Upper lobe of left lung (tissue), 6 donors: ENCODE results near the gene HAPLN2. TPM values are rescaled to one million over a fixed set of nuclear protein-coding genes. Genes with fewer than 3 reads are reported as not detected.
A peak's percentile ranks its signal among the peaks of the same experiment; 100 is the strongest.

ENCODE experiments used
- ATAC-seq, 2 donors: fragments of 200-7000 bp; cut with Tn5 transposase; one replicate each; pipeline ENCODE4 v1.9.1; 2022; ENCODE audit warnings: mild to moderate bottlenecking in 2 of 2, moderate library complexity in 2 of 2; ENCODE audit not compliant: low FRiP score in 2 of 2
- DNase-seq, 2 donors: peaks; one replicate each; pipeline ENCODE4 v3.0.0-alpha.2; 2019 to 2020
- H3K27ac ChIP-seq, 4 donors: fragments of 200-600 bp; sonication (generic); one replicate each; pipeline ENCODE4 v1.5.1; 2016 to 2019
- H3K27me3 ChIP-seq, 4 donors: fragments of 200-600 bp; sonication (generic); one replicate each; pipeline ENCODE4 v1.5.1; 2017 to 2019
- H3K36me3 ChIP-seq, 4 donors: fragments of 200-600 bp; sonication (generic); one replicate each; pipeline ENCODE4 v1.5.1; 2016 to 2019
- H3K4me1 ChIP-seq, 4 donors: fragments of 200-600 bp; sonication (generic); one replicate each; pipeline ENCODE4 v1.5.1; 2018 to 2019
- H3K4me3 ChIP-seq, 4 donors: fragments of 200-600 bp; sonication (generic); one replicate each; pipeline ENCODE4 v1.5.1; 2017 to 2019; ENCODE audit warnings: mild to moderate bottlenecking in 2 of 4, moderate library complexity in 1 of 4
- H3K9me3 ChIP-seq, 4 donors: fragments of 200-600 bp; sonication (generic); one replicate each; pipeline ENCODE4 v1.5.1; 2018 to 2019
- EP300 ChIP-seq, 4 donors: sonication (generic); formaldehyde crosslinking; IDR thresholded peaks; one replicate each; pipeline ENCODE4 v1.5.1; 2017; ENCODE audit warnings: antibody characterized with exemption in 4 of 4, control low read depth in 2 of 4
- POLR2A ChIP-seq, 4 donors: fragments of 450-650 bp; IDR thresholded peaks; one replicate each; pipeline ENCODE4 v1.5.1; 2016 to 2017; ENCODE audit warnings: antibody characterized with exemption in 4 of 4, mild to moderate bottlenecking in 2 of 4
- POLR2AphosphoS5 ChIP-seq, 2 donors: sonication (generic); formaldehyde crosslinking; IDR thresholded peaks; one replicate each; pipeline ENCODE4 v1.5.1; 2017; ENCODE audit warnings: antibody characterized with exemption in 2 of 2
- WGBS, 2 donors: methylation state at CpG; one replicate each; pipeline ENCODE4 v1.1.5; 2017 to 2018; 5-methylcytosine and 5-hydroxymethylcytosine counted together
- total RNA-seq, 6 donors: library from RNA; depleted of rRNA in 4 of 6; stranded (reverse); fragments of >200 nt in 4 of 6; gene quantifications; one replicate each; pipeline versions ENCODE4 v1.1.0 to v1.2.1, GENCODE V29; 2016 to 2021
- TF ChIP-seq, protein P1 (sequence below), 6 experiments: fragments of 450-650 bp in 4 of 6; fragments of 200-600 bp in 2 of 6; sonication (generic) in 2 of 6; IDR thresholded peaks; one replicate each; pipeline ENCODE4 v1.5.1; 2016 to 2019; ENCODE audit warnings: antibody characterized with exemption in 6 of 6
- donor health status: DM: no; HTN: no; CAD: no; lungs with moderate emphysema.
- donor health status: DM: no; HTN: yes; CAD: no; lungs with severe emphysema.

The HAPLN2 gene
- total RNA-seq, 6 donors from 2014 or later, result 0.14 to 5.0 (median 0.37) TPM; not detected in 3

GRCh38 chr1:156612666-156613065 lies 6.5 kb upstream of the HAPLN2 start:
- no peak for TF ChIP-seq EP300 (IDR thresholded peaks at IDR 0.05)
- no peak for TF ChIP-seq POLR2A (IDR thresholded peaks at IDR 0.05)
- TF ChIP-seq, protein P1, sequence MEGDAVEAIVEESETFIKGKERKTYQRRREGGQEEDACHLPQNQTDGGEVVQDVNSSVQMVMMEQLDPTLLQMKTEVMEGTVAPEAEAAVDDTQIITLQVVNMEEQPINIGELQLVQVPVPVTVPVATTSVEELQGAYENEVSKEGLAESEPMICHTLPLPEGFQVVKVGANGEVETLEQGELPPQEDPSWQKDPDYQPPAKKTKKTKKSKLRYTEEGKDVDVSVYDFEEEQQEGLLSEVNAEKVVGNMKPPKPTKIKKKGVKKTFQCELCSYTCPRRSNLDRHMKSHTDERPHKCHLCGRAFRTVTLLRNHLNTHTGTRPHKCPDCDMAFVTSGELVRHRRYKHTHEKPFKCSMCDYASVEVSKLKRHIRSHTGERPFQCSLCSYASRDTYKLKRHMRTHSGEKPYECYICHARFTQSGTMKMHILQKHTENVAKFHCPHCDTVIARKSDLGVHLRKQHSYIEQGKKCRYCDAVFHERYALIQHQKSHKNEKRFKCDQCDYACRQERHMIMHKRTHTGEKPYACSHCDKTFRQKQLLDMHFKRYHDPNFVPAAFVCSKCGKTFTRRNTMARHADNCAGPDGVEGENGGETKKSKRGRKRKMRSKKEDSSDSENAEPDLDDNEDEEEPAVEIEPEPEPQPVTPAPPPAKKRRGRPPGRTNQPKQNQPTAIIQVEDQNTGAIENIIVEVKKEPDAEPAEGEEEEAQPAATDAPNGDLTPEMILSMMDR (IDR thresholded peaks at IDR 0.05), result no peak
- DNase-seq (no peak), ATAC-seq (no peak)
- Histone ChIP-seq H3K4me3 (no peak overlapping the region), H3K27me3 (no peaks in the 10 kb centered on the region), H3K36me3 (no peaks in the 10 kb centered on the region), H3K4me1 (peaks cover 5 to 12% (median 12%) of the 10 kb centered on the region in 4 donors), H3K9me3 (no peaks in the 10 kb centered on the region), H3K27ac (no peak overlapping the region)
- 34 to 47% methylated on average over 3 of the region's 3 CpGs for WGBS, 2 donors

DNA sequence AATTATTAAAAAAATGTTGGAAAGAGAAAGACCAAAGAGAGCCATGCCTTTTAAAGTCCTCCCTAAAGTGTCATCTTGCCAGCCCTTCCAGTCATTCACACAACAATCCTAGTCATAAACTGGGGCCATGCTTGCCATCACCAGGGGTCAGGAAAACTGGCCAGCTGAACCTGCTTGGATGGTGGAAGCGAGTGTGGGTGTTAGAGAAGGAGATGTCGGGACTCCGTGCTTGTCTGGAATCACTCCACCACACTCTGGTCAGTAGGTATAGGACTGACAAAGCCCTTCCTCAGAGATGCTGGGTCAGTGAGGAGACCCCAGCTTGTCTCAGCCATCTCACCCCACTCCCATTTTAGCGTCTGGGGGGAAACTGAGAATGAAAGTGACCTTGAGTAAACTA lies 3.3 kb upstream of the HAPLN2 start:
- H3K27ac ChIP-seq, result peak overlapping the region; percentile 5 to 49 (median 42)
- H3K4me1 ChIP-seq, result peaks cover 5 to 12% (median 9%) of the 10 kb centered on the region in 4 donors
- peak overlapping the region in 1 of 4 donors; percentile 5 for H3K4me3 ChIP-seq
- H3K36me3 ChIP-seq, result no peaks in the 10 kb centered on the region
- TF ChIP-seq POLR2A (IDR thresholded peaks at IDR 0.05) (no peak), EP300 (IDR thresholded peaks at IDR 0.05) (no peak), POLR2AphosphoS5 (IDR thresholded peaks at IDR 0.05) (no peak)
- TF ChIP-seq, protein P1 (IDR thresholded peaks at IDR 0.05), result no peak
- H3K27me3 ChIP-seq, result peaks cover 0 to 2% (median 0%) of the 10 kb centered on the region in 4 donors
- ATAC-seq (no peak), DNase-seq (no peak)
- H3K9me3 ChIP-seq, result no peaks in the 10 kb centered on the region
- 16 to 40% methylated on average over 4 of the region's 4 CpGs for WGBS, 2 donors

DNA sequence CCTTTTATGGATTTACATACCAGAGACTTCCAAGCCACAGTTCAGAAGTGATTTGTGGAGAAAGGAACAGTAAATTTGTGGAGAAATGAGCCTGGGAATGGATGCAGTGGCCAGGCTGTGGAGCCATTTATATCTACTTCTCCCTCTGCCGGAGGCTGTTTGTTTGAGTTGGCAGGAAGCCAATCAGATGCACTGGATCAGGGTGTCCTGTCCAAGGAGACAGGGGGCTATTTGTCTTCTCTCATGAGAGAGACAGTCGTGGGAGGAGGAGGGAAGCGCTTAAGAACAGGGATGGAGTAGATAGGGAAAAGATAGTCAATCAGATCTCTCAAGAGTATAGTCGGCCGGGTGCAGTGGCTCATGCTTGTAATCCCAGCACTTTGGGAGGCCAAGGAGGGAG lies 2.8 kb upstream of the HAPLN2 start:
- TF ChIP-seq EP300 (IDR thresholded peaks at IDR 0.05) (peak in 2 of 4 donors; percentile 69 to 84), POLR2AphosphoS5 (IDR thresholded peaks at IDR 0.05) (peak; percentile 35 to 43), POLR2A (IDR thresholded peaks at IDR 0.05) (no peak)
- TF ChIP-seq, protein P1 (IDR thresholded peaks at IDR 0.05), result no peak
- Histone ChIP-seq H3K4me1 (peaks cover 5 to 12% (median 9%) of the 10 kb centered on the region in 4 donors), H3K27me3 (peaks cover 0 to 2% (median 0%) of the 10 kb centered on the region in 4 donors), H3K9me3 (no peaks in the 10 kb centered on the region), H3K36me3 (no peaks in the 10 kb centered on the region), H3K27ac (peak overlapping the region; percentile 5 to 49 (median 42)), H3K4me3 (peak overlapping the region in 1 of 4 donors; percentile 5)
- ATAC-seq (no peak), DNase-seq (no peak)
- 10 to 18% methylated on average over 5 of the region's 5 CpGs for whole genome bisulfite sequencing, 2 donors

DNA sequence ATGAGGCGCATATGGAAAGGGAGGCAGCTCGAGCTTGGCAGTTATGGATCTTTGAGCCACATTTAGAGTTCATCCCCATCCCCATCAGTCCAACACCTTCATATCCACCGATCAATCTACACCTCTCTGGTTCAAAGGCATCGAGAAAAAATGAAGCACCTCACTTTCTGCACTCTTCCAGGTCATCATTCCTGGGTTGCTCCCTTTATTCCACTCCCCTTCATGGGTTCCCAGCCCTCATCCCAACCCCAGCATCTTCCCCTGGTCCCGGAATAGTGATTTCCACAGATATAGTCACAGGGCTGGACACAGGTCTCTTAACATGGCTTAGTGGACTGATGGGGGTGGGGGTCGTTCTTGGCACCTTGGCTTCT lies 354 bp downstream of the HAPLN2 start:
- 19 to 27% methylated on average over 6 of the region's 6 CpGs for WGBS, 2 donors
- H3K4me1 ChIP-seq, result peaks cover 14 to 22% (median 18%) of the 10 kb centered on the region in 4 donors
- H3K27ac ChIP-seq, result no peak overlapping the region
- no peaks in the 10 kb centered on the region for H3K36me3 ChIP-seq
- H3K27me3 ChIP-seq, result peaks cover 0 to 13% (median 10%) of the 10 kb centered on the region in 4 donors
- no peak for ATAC-seq
- H3K4me3 ChIP-seq, result no peak overlapping the region
- no peak for DNase-seq
- TF ChIP-seq EP300 (IDR thresholded peaks at IDR 0.05), result no peak
- no peak for TF ChIP-seq POLR2AphosphoS5 (IDR thresholded peaks at IDR 0.05)
- TF ChIP-seq, protein P1 (IDR thresholded peaks at IDR 0.05), result no peak
- TF ChIP-seq POLR2A (IDR thresholded peaks at IDR 0.05), result no peak
- no peaks in the 10 kb centered on the region for H3K9me3 ChIP-seq
